HG02938 (cell line): ENCODE data around the gene NTNG1.
A peak's percentile ranks its signal among the peaks of the same experiment; 100 is the strongest.
"Not testable (repeated sequence)": the region's sequence is repeated elsewhere in the genome, so short reads cannot be mapped to it uniquely, and the experiment has no call there.

Experiments used
- ATAC-seq: cut with Tn5 transposase; IDR thresholded peaks from one replicate; pipeline ENCODE4 v1.9.1; 2021; ENCODE audit warnings: mild to moderate bottlenecking, moderate library complexity; ENCODE audit not compliant: unreplicated experiment

NTNG1 gene

DNA sequence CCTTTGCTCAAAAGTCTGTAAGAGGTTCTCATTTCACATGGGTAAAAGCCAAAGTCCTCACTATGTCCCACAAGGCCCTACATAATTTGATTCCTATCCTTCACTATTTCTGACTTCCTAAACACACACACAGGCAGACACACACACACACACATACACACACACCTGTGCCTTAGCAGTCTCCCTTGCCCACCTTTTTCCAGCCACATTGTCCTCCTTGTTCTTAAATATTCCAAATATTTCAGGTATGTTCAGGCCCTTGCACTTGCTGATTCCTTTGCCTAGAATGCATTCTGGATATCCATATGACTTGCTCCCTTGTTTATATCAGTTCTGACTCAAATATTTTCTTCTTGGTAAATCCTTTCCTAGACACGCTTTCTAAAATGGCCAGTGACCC lies 54.6 kb downstream of the NTNG1 start:
- ATAC-seq: no peak

GRCh38 chr1:107196973-107197562 lies 56.2 kb downstream of the NTNG1 start:
- ATAC-seq: peak; percentile 98

DNA sequence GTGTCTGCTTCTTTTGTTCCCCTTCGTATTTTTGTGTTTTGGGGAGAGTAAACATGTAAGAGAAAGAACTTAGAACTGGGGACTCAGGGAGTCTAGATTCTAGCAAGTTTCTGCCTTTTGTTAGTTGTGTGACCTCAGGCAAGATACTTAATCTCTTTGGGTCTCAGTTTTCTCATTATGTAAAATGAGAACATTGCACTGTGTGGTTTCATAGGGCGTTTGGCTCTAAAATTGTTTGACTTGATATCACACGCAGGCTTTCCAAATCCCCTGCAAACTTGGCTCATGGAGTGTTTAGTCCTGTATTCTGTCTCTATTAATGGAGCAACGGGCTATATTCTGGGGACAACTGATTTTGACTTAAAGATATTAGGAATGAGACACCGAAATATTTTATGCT lies 57.7 kb downstream of the NTNG1 start:
- no peak for ATAC-seq

DNA sequence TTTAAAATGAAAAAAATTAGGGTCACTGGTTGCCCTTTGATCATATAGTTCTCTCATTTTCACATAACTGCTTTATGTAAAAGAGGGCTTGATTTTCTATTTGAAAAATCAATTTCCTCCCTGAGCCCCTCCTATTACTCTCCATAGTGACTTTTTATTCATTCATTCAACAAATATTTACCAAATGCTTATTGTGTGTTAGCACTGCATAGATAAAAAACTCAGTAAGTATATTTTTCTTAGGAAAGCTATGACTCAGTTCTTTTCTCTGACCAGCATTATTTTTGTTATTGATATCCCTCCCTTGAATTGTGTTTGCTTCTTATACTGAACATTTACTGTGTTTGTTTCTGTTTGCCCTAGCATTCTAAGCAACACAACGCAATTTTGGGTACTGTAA lies 59.8 kb downstream of the NTNG1 start:
- no peak for ATAC-seq

DNA sequence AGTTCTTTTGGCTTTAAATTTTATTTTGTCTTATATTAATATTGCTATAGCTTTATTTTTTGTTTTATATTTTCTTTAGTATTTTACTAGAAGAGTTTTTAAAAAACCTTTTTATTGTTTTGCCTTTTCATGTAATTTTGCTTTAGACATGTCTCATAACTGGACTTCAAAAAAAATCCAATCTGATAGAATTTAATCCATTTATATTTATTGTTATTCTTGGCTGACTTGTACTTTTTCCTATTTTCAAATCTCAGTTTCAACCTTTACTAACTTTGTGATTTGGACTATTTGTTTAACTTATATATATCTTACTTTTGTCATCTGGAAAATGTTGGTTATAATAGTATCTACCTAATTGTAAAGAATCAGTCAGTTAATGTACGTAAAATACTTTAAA lies 61.2 kb downstream of the NTNG1 start:
- no peak for ATAC-seq

GRCh38 chr1:107213225-107213624 lies 72.4 kb downstream of the NTNG1 start:
- ATAC-seq: no peak

GRCh38 chr1:107220036-107220435 lies 79.2 kb downstream of the NTNG1 start:
- ATAC-seq: no peak

DNA sequence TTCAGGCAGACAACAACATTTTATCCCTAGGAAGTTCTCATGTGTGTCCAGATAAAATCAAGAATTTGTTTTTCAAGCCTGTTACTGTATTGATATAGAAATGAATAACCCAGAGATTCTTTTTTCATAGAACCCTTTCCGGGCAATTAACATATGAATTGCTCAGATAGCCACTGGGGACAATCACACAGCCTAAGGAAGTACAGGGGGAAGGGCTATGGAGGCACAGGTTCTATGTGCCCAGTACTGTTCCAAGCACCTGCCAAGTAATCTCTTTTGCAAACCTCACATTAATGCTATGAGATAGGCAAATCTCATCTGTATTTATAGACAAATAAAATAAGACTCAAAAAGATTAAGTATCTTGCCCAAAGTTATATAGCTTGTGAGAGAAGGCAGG lies 84.9 kb downstream of the NTNG1 start:
- no peak for ATAC-seq

DNA sequence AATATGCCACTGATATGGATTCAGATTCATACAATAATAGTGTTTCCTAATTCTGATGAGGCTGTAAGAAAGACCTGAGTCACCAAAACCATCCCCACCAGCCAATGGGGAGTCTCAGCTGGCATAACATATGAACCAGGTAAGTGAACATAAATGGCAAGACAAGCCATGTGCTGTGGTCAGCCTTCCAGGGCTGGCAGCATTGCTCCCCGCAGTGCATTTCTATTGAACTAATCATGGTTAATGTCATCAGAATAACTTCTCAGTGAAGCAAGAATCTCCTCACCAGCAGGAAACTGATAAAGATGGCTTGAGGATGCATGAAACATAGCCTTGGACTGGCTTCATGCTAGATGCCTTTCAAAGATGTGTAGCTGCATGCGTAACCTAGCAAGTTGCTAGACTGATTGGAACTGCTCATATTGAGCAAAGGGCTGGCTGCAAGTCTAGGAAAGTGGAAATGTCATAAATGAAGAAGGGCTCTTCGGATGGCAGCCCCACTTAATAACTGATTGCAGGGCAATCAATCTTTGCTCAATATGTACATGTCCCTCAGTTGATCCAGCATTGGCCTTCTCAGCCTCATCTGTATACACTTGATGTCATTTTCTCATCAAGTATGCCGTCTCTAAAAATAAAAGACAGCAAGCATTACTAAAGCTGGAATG lies 88.0 kb downstream of the NTNG1 start:
- no peak for ATAC-seq

DNA sequence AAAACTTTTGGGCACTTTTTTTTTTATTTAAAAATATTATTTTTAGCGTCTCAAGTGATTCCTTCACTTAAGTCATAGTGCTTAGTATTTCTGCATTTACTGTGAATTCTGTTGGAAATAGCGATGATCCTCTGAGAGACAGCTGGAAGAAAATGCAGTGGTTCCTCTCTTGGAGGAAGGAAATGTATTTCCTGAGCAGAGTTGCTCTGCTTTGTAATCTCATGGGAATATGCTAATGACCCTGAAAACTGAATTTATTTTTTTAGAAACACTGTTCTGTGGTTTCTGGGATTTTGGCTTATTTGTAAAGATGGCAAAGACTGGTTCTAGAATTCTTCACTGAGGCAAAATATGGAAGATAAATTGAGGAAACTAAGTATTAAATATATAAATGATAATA lies 88.9 kb downstream of the NTNG1 start:
- ATAC-seq: no peak

DNA sequence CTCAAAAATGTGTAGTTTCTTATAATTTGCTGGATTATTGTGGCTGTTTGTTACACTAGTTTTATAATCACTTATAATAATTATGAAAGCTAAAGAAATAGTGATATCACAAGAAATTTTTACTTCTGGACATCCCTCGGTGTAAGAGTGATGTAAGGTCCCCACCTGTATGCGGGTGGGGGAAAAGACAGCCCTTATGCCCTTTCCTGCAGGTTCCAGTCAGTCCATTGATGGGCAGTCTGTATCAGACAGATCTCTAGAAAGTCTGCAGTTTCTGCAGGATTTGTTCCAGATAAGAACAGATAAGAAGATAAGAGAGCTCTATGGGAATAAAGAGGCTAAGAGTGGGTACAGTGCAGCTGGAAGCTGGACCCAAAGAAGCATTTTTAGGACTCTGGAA lies 89.3 kb downstream of the NTNG1 start:
- no peak for ATAC-seq

DNA sequence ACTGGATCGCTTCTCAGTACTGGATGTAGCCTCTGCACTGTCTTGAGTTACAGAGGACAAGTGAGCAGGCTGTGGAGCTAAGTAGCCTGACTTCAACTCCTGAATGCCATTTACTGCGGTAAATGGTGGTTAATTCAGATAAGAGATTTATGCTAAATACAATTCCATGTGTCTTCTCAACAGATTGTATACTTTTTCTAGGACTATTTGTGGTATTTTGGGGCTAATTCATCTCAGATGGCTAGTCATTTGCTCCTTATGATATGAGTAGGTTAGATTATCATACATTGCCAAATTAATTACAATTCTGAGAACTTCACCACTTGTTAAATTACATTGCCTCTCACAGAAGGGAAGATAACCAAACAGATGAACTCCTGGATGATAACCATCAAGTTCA lies 90.5 kb downstream of the NTNG1 start:
- no peak for ATAC-seq

- no peak for ATAC-seq
Observed at GRCh38 chr1:107232426-107232825, 91.6 kb downstream of the NTNG1 start.

GRCh38 chr1:107236760-107237159 lies 95.9 kb downstream of the NTNG1 start:
- ATAC-seq: not testable (repeated sequence)

DNA sequence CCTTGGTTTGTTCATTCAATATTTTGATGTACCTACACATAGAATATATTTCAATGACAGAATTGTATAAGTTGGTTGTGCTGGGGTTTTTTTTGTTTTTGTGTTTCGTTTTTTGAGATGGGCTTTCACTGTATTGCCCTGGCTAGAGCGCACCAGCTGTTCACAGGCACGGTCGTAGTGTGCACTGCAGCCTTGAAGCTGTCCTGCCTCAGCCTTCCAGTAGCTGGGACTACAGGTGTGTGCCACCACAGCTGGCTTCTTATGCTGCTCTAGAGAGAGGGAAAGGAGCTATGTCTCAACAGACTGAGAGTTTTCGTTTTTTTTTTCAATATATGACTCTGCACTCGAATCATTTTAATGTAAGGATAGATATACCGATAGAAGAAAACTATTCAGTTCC lies 102.6 kb downstream of the NTNG1 start:
- ATAC-seq: no peak

DNA sequence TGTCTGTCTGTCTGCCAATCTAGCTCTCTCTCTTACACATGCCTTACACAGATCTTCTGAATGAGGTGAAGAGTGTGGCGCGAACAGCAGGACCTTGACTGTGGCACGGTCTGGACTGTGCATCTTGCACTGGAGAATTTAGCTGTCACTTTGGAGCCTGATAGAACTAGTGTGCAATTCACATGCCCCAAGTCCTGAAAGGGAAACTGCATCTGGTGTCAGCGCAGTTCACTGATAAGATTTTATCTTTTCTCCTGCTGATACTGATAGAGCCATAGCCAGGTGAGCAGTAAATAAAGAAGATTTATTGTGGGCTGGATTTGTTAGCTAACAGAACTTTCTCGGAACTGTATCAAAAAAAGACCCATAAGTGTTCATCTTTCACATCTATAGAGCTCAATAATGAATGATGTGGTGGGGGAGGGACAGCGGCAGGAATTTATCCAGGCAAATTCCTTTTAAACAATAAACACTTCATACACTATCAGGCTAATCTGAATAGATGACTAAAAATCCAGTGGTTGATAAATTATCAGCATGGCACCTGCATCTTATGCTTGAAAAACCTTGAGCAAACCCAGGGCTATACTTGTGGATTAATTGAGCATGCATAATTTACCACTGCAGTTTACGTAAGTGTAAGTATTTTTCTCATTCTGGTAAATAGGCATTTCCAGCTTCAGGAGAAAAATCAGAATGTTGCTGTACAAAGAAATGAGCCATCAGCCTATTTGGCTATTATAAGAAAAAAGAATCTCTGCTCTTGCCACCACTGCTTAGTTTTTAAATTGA lies 104.1 kb downstream of the NTNG1 start:
- ATAC-seq: no peak

- ATAC-seq: peak; percentile 57
Observed at GRCh38 chr1:107246775-107247345, 106.0 kb downstream of the NTNG1 start.

DNA sequence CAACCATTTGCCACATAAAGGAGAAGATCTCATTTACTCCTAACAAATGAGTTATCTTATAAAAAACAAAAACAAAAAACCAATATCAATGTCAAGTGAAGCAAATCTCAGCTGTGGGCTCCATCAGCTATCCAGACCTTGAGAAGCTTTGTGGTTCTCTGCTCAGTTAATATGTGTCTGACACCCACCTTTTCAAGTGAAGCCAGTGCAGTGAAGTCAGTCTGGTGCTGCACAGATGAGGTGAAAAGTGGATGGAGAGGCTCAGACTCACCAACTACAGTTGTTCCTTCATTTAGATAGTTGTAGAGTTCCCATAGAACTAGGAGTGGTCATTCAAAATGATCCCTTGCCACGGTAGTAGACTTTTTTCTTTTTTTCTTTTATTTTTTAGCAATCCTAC lies 106.8 kb downstream of the NTNG1 start:
- no peak for ATAC-seq

DNA sequence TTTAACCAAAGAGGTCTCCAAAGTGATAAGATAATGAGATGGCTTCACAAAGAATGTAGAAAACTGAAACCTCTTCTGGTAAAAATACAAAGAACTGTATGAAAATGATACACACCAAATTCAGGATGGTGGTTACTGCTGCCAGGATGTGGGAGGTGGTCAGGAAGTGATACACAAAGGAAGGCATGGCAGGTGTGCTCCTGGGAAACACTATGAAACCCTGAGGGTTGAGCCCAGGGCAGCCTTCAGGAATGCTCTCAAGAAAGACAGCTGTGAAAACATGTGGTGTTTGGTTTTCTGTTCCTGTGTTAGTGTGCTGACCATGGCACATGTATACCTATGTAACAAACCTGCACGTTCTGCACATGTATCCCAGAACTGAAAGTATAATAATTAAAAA lies 109.3 kb downstream of the NTNG1 start:
- no peak for ATAC-seq

DNA sequence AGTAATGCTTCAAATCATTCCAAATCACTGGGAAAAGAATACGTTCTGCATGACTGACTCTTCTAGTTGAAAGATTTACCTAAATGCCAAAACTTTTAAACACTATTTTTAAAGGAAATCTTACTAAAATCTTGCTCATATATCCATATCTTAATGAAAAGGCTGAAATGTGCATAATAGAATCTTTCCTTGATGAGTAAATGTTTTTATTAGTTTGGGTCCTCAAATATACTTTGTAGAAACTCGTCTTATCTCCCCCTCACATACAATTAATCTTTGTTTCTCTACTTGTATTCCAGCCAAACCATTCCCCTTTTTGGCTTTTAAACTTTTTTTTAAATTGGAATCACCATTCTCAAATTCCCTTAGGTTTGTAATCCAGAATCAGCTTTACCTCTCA lies 110.2 kb downstream of the NTNG1 start:
- ATAC-seq: no peak

- ATAC-seq: no peak
Observed at GRCh38 chr1:107251839-107252238, 111.0 kb downstream of the NTNG1 start.

- ATAC-seq: no peak
Observed at GRCh38 chr1:107252271-107252670, 111.4 kb downstream of the NTNG1 start.
